NCI-H446 treated with DMSO at 0.1 percent for 48 hours (cell line): ENCODE results near the gene POLE3.
"Not testable (repeated sequence)": the region's sequence is repeated elsewhere in the genome, so short reads cannot be mapped to it uniquely, and the experiment has no call there.

Experiments
- DNase-seq: peaks from one replicate; lab custom pipeline; 2025; lab: John Stamatoyannopoulos, UW

Gene POLE3

DNA sequence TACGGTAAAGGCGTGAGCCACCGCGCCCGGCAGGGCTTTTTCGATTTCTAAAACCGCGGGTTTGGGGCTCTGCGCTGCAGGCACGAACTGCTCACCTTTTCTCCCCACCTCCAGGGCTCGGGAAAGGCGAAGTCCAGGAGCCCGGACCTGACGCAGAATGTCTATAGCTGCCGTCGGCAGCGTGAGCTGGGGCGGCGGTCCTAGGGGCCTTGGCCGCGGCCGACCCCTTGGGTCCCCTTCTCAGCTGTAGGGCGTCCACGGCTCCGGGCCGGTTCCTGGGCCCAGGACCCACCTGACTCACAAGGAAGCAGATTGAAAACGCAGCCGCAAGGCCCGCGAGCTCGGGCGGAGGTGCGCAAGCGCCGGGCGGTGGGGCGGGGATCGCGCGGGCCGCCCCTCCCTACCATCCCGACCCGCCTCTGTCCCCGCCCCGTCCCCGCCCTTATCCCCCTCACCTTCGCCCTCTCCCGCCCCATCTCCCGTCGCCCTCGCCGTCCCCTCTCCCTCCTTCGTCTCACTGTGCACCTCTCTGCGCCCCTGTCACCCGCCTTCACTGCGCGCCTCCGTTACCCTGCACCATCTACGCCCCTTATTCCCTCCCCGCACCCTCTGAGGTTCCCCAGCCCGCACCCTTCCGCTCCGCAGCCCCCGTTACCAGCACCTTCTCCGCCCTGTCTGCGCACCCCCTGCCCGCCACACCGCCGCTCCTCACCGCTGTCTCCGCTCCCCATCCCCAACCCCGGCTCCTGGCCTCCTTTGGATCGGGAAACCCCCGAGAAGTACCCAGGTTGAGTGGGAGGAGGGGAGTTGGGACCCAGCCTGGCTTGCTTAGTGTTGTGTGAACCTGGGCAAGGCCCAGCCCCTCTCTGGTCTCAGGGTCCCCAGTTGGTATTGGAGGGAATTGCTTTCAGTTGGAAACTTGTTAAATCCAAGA lies 33.6 kb downstream of the POLE3 start, which contains the start of gene HDHD3:
Gene HDHD3, minus strand, starts transcription at position 353 of the 934 bp plus-strand sequence. CDS start 2,632 bp downstream, outside the sequence.
- DNase-seq: no peak

DNA sequence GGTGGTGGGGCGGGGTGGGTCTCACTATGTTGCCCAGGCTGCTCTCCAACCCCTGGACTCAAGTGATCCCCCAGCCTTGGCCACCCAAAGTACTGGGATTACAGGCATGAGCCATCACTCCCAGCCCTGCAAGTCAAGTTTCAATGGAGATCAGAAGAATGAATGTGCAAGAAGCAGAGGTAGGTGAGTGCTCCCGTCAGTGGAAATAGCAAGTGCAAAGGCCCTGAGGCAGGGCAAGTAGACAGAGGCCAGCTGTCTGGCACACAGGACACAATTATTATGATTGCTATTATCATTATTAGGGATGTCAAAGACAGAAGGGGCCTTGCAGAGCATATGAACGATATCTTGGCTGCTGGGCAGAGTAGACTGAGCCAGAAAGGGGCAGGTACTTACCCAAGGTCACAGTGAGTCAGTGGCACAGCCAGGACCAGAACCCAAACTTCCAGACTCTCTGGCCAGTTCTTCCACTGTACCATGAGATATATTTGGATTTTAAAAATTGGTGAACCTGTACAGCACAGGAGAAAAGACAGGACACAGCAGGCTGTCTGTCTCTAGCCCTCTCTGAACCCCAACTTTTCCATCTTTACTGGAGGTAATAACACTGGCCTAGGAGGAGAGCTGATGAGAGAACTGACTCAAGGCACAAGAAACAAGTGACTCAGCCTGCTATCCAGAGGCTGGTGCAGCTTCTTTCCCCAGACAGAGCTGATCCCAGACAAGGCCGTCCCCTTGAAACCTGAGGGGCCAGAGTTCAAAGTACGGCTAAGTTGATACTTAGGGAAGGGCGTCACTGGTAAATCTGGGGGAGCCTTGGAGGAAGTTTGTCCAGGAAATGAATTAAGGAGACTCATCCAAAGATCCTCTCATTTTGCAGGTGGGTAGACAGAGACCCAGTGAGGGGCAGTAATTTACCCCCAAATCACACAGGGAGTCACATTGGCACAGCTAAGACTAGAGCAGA lies 35.1 kb downstream of the POLE3 start:
- no peak for DNase-seq

DNA sequence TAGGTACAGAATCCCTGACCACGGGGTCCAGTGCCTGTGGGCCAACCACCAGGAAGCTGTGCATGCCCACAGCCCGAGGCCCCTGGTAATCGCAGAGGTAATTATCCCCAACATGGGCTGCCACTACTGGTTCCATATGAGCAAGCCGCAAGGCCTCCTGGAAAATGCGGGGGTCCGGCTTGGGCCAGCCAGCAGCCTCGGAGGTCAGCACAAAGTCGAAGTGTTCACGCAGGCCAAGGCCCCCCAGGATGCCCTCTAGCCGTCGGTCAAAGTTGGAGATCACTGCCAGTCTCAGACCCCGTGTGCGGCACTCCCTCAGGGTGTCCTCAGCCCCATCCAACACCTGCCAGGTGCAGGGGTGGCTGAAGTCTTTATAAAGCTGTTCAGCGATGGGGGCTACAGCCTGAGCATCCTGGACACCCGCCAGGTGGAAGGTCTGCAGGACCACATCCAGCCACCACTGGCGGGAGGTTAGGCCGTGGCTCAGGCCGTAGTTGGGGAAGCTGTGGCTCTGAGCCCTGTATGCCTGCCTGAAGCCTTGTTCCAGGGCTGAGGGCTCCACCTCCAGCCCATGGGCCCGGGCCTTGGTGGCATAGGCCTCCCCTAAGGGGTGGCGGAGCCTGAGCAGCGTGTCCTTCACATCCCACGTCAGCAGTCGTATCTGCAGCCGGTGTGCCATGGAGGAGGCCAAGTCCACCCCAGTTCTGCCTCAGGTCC lies 36.6 kb downstream of the POLE3 start:
- DNase-seq: no peak

DNA sequence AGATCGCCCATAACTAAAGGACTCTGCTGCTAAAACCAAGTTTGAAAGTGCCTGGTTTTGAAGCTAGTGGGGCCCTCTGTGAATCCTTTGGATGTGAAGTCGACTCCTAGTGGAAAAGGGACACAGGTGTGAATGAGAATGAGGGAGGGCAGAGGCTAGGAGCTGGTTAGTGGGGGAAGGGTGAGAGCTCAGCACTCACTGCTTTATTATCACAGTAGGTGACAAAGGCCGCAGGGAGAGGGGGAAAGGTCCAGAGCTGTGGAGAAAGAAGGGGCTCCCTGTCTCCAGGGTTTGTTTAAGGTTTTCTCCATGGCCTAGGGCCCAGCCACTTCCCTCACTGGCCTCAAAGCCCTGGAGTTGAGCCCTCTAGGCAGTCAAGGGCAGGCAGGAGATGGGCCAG lies 37.2 kb downstream of the POLE3 start:
- DNase-seq: no peak

DNA sequence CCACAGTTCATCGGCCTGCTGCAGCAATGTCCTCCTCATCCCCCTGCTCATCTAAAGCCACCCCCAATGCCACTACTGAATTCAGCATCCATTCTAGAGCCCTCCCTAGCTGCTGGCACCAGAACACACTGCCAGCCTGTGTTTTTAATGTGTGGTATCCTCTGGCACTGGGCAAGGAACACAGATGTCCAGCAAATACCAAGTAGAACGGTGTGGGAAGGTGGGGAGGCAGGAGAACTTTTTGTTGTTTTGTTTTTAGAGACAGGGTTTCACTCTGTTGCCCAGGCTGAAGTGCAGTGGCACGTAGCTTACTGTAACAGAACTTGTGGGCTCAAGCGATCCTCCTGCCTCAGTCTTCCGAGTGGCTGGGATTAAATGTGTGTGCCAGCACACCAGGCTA lies 38.4 kb downstream of the POLE3 start:
- no peak for DNase-seq

DNA sequence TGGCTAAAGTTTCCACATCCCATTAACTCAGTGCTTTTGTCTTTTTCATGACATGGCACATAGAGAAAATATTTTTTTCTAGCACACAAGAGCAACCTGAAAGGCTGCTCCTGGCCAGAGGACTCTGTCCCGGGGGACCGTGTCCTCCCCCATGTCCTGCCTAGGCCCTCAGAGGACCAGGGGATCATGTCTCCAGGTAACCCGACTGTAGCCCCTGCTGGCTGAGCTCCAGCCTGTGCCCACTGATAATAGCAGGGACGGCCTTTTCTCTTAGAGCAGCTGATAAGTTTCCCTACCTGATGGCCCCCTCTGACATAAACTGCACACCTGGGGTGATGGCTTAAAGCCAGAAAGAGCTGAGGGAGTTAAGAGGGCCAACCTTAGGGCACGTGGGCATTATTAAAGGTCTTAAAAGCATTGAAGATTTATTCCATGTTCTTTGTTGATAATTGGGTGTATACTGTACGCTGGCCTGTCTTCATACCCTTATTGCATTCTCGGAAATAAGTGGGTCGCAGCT lies 39.6 kb downstream of the POLE3 start:
- no peak for DNase-seq

DNA sequence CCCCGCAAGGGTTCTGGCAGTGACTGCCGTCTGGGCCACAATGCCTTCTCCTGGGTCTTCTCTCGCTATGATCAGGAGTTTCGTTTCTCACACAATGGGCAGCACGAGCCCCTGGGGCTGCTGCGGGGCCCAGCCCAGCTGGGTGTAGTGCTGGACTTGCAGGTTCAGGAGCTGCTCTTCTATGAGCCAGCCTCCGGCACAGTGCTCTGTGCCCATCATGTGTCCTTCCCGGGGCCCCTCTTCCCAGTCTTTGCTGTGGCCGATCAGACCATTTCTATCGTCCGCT lies 40.7 kb downstream of the POLE3 start:
- DNase-seq: no peak

DNA sequence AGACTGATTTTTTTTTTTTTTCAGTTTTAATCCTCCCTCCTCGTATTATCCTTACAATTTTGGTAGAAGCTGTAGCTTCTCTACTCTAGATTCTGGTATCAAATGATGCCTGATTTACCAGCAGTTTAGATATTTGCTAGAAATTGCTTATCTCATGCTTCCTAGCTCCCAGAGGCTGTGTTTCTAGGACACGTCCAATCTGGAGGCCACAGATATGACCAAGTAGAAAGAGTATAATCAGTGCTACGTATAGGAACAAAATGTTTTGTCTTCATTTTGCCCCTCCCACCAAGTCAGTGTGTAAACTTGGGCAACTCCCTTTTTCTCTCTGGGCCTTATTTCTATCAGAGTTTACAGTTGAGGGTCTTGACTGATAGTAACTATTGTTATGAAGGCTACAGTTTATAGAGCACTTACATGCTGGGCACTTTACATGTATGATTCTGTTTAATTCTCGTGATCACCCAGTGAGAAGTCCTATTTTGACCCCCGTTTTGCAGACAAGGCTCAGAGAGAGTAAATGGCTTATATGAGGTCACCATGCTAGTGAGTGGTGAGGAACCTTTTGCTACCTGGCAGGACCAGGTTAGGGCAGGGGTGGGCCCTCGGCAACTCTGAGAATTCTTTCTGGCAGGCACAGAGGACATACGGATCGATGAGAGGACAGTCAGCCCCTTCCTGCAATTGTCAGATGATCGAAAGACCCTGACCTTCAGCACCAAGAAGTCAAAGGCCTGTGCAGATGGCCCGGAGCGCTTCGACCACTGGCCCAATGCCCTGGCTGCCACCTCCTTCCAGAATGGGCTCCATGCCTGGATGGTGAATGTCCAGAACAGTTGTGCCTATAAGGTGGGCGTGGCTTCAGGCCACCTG lies 41.3 kb downstream of the POLE3 start:
- DNase-seq: no peak

DNA sequence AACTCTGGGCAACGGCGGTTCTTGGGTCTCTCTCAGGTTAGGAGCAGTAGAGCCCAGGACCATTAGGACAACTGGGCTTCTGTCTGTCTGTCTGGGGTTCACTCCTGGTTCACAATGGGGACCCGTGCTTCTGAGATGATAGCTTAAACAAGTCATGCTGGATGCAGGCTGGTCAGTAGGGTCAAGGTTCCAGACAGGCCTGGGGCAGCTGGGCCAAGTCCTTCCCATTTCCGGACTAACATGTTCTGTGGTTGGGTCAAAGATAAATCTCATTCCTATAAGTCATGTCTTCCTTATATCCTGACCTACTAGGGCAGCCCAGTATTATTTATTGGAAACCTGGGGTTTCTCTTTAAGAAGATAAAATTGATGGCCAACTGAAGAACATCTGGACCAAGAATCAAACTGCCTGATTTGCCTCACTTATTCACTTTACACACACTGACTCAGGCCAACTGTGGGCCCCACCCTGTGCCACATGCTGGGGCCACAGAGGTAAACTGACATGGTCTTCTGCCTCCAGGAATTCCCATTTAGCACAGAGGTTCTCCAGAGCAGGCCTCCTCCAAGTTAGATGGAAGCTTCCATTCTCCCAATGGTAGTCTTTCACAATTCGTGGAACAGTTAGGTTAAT lies 42.0 kb downstream of the POLE3 start:
- DNase-seq: no peak

DNA sequence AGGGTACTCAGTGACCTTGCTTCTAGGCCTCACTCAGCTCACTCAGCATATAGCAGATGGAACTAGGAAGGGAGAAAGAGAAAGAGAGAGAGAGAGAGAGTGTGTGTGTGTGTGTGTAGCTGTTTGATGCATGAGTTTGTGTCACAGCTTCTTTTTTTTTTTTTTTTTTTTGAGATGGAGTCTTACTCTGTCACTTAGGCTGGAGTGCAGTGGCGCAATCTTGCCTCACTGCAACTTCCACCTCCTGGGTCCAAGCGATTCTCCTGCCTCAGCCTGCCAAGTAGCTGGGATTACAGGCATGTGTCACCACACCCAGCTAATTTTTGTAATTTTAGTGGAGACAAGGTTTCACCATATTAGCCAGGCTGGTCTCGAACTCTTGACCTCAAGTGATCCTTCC lies 44.8 kb downstream of the POLE3 start:
- DNase-seq: not testable (repeated sequence)

DNA sequence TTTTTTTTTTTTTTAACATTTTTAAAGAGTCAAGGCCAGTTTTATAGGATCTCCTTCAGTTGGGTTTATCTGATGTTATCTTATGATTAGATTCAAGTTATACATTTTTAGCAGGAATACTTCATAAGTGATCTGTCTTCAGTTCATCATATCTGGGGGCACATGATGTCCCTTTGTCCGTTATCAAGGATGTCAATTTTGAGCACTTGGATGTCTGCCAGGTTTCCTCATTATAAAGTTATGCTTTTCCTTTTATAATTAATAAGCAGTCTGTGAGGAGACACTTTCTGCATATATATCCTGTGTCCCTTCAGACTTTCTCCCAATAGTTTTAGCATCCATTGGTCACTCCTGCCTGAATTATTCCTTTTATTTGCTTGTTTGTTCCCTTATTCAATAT lies 45.5 kb downstream of the POLE3 start:
- no peak for DNase-seq

DNA sequence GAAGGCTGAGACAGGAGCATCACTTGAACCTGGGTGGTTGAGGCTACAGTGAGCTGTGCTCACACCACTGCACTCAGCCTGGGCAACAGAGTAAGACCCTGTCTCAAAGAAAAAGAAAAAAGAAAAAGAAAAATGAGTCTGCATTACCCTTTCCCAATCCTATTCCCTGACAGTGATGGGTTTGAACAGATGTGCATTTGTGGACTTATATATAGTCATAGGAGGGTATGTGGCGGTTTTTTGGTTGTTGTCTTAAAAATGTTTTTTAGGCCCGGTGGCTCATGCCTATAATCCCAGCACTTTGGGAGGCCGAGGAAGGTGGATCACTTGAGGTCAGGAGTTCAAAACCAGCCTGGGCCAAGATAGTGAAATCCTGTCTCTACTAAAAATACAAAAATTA lies 47.1 kb downstream of the POLE3 start:
- DNase-seq: no peak

DNA sequence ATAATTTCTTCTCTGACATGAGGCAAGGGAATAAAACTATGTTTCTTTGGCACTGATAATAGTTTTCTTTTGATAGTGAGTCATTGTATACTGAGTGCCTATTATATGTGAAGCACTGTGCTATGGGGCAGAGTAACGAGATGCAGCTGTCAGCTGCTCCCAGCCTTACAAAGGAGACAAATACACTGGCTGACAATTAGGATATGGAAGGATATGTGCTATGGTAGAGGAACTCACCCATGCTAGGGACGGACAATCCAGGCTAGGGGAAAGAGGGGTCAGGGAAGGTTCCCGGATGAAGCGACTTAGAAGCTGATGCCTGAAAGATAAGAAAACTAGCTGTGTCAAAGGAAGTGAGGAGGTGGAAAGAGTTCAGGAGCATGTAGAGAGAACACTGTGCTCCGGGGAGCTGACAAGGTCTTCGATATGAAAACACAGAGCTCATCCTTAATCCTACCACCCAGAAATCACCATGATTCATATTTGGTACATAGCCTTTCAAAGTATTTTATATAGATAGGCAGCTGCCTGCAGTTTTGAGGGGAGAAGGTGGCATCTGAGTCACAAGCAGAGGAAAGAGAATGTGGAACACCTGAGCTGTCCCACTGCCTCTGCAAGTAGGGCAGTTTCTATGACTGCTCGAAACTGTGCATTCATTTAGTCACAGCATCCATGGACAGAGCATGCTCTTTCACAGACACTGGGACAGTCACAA lies 49.0 kb downstream of the POLE3 start:
- DNase-seq: no peak

DNA sequence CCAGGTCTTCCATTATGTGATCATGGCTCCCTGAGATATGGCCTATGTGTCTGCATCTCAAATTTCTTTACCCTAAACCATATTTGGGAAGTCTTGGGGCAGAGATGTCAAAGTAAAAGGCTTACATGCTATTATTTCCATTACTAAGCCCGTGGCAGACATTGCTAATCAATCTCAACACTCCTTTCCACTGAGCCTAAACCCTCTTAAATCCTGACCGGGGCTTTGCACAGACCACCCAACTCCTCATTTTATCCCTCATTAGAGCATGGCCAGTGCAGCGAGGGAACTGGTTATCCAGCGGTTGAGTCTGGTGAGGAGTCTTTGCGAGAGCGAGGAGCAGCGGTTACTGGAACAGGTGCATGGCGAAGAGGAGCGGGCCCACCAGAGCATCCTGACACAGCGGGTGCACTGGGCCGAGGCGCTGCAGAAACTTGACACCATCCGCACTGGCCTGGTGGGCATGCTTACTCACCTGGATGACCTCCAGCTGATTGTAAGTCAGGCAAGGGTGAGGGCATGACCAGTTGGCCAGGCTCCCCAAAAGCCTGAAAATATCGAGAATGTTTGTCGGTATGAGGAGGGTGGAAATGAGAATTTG lies 50.1 kb downstream of the POLE3 start:
- no peak for DNase-seq

DNA sequence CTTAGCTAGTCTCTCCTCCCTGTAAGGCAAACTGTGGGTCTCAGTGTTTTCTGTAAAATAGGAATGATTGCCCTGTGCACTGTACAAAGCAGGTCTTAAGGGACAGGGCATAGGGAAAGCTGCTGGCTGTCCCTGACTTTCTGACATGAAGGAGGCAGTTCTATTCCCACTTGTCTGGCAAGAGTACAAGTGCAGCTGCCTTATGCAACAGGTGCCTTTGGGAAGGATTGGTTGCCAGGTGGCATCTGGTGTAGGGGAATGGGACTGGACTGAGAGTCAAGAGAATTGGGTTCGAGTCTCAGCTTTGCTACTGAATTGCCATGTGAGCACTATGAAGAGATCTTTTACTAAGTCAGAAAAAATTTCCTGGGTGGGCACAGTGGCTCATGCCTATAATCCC lies 51.1 kb downstream of the POLE3 start:
- no peak for DNase-seq
